ENCODE results near the gene SCN3A. TPM values are rescaled to one million over a fixed set of nuclear protein-coding genes. Genes with fewer than 3 reads are reported as not detected.

Gene SCN3A
- 0.95 TPM for total RNA-seq
- long read RNA-seq = 0 reads

DNA sequence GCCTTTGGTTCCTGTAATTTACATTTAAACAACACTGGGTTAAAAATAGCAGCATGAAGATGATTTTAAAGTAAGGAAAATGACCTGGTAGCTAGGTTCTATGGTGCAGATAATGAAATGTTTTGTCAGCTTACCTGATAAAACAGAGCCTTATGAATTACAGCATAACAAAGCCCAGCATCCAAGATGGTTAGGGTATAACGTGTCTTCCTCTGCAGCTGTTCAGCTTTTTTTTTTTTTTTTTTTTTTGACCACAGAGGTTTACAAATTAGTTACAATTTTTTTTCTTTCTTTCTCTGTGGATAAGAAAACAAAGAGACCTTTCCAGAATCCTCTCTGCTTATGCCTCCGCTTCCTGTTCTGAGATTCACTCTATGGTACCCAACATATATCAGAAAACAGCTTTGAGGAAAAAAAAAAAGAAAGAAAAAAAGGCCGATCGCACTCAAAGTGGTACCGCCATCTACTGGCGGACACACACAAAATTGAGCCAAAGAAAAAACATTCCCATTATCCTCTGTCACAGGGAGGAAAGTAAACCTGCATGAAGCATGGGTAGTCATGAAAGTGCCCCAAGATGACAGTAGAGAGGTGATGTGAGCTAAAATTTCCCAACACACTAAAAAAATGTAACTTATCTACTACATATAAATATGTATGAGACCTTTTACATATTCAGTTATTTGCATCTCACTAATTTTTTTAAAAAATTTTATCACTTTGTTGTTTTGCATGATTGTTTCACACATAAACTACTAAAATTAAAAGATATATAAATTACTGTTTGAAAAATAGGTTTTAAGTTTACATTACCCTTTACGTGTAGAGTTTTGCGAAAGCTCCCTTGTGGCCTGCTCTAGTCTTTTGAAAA lies at the start of gene SCN3A:
TSS of gene SCN3A (minus strand) at position 362 of the 871 bp plus-strand sequence. CDS start 27,656 bp downstream, outside the sequence.
- intact Hi-C loops (cut with DNase I) = loop anchor here (2.0 kb wide), 1 partner anchor 187 kb away; no protein-coding TSS in a partner anchor
- DNase-seq (ENCODE audit: missing footprints) (no peak), ATAC-seq (no peak)

GRCh38 chr2:165253178-165253577 lies 49.3 kb upstream of the SCN3A start:
- ATAC-seq (no peak), DNase-seq (ENCODE audit: missing footprints) (no peak)
- intact Hi-C loops (cut with DNase I) = no loop called here

GRCh38 chr2:165251366-165251765 lies 47.5 kb upstream of the SCN3A start:
- intact Hi-C loops (cut with DNase I) = no loop called here
- DNase-seq (ENCODE audit: missing footprints) (no peak), ATAC-seq (no peak)

GRCh38 chr2:165248238-165248637 lies 44.4 kb upstream of the SCN3A start:
- DNase-seq (ENCODE audit: missing footprints) (no peak), ATAC-seq (no peak)
- intact Hi-C loops (cut with DNase I) = no loop called here

GRCh38 chr2:165245081-165245793 lies 41.4 kb upstream of the SCN3A start:
- intact Hi-C loops (cut with DNase I) = no loop called here
- ATAC-seq (no peak), DNase-seq (ENCODE audit: missing footprints) (no peak)

DNA sequence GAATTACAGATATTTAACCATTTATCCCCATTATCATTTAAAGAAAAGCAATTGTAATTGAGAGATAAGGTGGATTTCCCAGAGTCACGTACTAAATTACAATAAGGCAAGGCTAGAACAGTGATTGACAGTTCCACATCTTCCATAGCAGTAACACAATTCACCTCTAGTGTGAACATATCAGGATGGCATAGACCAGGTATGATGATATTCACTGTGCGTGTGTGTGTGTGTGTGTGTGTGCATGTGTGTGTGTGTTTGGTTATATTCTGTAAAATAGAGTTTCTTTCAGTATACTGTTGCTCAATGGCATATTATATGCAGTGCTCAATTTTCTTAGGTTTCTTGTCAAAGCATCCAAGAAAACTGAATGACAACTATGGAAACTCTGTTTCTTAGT lies 37.1 kb upstream of the SCN3A start:
- DNase-seq (ENCODE audit: missing footprints) (no peak), ATAC-seq (no peak)
- intact Hi-C loops (cut with DNase I) = no loop called here

DNA sequence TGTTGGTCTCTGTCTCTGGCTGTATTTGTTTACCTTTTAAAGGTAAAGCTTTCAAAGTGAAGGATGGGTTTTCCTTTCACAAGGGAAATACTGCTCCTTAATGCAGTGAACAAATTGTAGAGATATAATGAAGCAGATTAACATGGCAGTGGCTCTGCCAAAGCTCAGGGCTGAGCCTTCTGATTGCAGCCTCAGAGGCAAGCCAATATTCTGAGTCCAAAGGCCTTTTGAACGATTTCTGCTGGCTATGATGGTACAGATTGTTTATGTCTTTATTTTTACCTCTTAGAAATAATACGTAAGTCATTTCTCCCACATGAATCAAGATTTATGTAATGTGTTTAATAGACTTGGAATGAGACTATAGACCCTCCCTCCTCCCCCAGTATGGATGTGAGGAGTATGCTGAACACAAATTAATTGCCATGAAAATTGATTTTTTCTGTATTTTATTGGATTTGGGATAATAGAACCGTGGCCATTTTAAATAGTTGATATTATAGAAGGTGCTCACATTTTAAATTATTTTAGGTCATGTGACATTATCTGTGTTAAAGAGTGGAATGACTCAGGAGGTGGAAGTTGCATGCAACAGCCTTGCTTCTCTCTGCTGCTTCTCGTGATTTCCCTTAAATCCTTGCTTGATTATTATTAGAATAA lies 36.1 kb upstream of the SCN3A start:
- intact Hi-C loops (cut with DNase I) = loop anchor here (1.0 kb wide), 1 partner anchor 53 kb away; no protein-coding TSS in a partner anchor
- DNase-seq (ENCODE audit: missing footprints) = no peak
- ATAC-seq = no peak

DNA sequence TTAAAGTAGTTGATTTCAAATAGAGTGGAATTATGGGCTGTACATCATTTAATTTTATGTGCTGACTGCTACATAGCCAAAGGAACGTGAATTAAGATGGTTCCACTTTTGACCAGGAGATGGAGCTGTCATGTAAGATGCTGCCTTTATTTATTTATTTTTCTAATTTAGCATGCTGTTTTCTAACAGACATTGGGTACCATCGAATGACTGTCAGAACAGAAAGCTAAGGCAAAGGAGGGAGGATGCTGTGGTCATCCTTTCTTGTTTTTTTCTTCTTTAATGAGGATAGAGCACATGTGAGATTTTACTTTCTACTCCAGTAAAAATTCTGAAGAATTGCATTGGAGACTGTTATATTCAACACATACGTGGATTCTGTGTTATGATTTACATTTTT lies 35.4 kb upstream of the SCN3A start, which contains the start of gene SCN2A:
TSS of gene SCN2A (plus strand) at position 185 of the 400 bp plus-strand sequence. CDS start 56,410 bp downstream, outside the sequence.
- intact Hi-C loops (cut with DNase I) = loop anchor here (1.0 kb wide), 1 partner anchor 54 kb away; no protein-coding TSS in a partner anchor
- no peak for DNase-seq (ENCODE audit: missing footprints)
- ATAC-seq = no peak

DNA sequence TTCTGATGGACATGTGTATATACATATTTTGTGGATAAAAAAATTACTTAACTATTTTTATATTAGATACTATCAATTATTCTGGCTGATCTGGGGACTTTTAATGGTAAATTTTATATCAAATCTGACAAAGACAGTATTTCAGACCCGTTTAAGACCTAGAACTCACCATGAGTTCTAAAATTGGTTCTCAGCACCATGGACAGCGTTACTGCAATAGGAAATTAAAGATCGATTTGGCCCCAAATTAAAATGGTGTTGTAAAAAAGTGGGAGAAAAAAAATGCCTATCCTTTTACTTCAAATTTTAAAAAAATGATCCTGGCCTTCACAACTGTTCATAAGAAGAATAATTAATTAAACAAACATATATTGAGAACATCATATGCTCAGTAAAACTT lies 34.4 kb upstream of the SCN3A start:
- no peak for DNase-seq (ENCODE audit: missing footprints)
- ATAC-seq = no peak
- intact Hi-C loops (cut with DNase I) = no loop called here

DNA sequence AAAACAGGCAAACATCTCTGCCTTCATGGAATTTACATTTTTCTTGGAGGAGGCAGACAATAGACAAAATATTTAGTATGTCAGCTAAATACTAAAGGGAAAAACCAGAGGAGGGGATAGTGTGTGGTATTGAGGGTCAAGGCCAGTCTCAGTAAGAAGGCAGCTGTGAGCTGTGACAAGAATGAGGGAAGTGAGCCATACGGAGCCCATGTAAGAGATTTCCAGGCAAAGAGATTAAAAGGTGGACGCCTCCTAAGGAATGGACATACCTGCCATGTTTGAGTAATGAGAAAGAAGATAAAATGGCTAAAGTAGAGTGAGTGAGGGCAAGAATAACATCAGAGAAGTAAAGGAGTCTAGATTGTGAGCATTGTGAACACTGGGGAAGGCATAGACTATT lies 33.2 kb upstream of the SCN3A start:
- no peak for DNase-seq (ENCODE audit: missing footprints)
- intact Hi-C loops (cut with DNase I) = no loop called here
- ATAC-seq = no peak

DNA sequence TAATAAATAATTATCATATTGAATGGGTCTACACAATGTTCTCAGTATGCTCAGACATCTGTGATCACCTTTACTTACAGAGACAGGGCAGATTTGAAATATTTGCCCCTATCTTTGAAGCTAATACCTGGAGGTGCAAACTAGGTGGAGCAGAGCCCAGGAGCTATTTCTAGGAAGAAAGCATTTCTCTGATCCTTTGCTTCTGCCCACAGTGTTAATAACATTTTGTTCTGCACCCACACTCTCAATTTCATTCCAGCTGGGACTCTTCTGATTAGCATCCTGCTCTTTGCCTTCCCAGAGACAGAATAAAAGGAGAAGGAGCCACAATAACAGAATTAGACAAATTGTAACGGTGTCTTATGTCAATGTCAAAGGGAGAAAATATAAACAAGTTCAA lies 23.7 kb upstream of the SCN3A start:
- DNase-seq (ENCODE audit: missing footprints) (no peak), ATAC-seq (no peak)
- intact Hi-C loops (cut with DNase I) = no loop called here

- no peak for ATAC-seq
- intact Hi-C loops (cut with DNase I) = no loop called here
- no peak for DNase-seq (ENCODE audit: missing footprints)
Observed at GRCh38 chr2:165224941-165225340, 21.1 kb upstream of the SCN3A start.

- ATAC-seq (no peak), DNase-seq (ENCODE audit: missing footprints) (no peak)
- intact Hi-C loops (cut with DNase I) = no loop called here
Observed at GRCh38 chr2:165219481-165219880, 15.6 kb upstream of the SCN3A start.

- DNase-seq (ENCODE audit: missing footprints) (no peak), ATAC-seq (no peak)
- intact Hi-C loops (cut with DNase I) = no loop called here
Observed at GRCh38 chr2:165214093-165214492, 10.2 kb upstream of the SCN3A start.

GRCh38 chr2:165208094-165208493 lies 4.2 kb upstream of the SCN3A start:
- DNase-seq (ENCODE audit: missing footprints) (no peak), ATAC-seq (no peak)
- intact Hi-C loops (cut with DNase I) = no loop called here

DNA sequence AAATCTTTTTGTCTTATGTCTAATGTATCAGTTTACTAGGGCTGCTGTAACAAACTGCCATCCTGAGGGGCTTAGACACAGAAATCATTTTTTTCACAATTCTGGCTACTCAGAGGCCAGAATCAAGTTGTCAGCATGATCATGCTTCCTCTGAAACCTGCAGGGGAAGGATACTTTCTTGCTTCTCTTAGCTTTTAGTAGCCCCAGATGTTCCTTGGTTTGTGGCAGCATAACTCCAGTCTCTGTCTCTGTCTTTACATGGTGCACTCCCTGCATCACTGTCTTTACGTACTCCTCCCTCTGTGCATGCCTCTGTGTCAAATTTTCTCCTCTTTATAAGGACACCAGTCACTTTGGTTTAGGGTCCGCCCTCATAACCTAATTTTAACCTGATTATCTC lies 2.0 kb upstream of the SCN3A start:
- intact Hi-C loops (cut with DNase I) = no loop called here
- ATAC-seq (no peak), DNase-seq (ENCODE audit: missing footprints) (no peak)

DNA sequence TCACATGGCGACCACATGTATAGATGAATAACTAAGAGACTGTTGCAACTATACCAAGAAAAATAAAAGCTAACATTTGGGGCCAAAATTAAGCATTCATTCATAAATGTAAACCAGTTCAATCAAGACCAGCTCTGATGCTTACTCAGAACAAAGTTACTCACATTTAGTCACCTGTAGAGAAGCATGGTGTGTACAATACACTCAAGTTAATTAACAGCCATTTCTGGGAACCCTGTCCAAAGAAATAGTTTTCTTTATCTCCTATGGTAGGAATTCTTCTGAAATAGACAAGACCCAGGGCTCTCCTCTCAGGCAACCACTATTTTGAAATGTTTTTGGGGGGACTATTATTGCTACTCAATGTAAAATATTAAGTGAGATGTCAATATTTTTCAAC lies 1.6 kb downstream of the SCN3A start:
- no peak for ATAC-seq
- intact Hi-C loops (cut with DNase I) = loop anchor here (1.0 to 2.0 kb wide), 2 partner anchors 23 to 185 kb away; no protein-coding TSS in a partner anchor
- DNase-seq (ENCODE audit: missing footprints) = no peak

GRCh38 chr2:165198181-165198580 lies 5.7 kb downstream of the SCN3A start:
- intact Hi-C loops (cut with DNase I) = no loop called here
- no peak for ATAC-seq
- DNase-seq (ENCODE audit: missing footprints) = no peak

GRCh38 chr2:165197346-165197745 lies 6.5 kb downstream of the SCN3A start:
- ATAC-seq (no peak), DNase-seq (ENCODE audit: missing footprints) (no peak)
- intact Hi-C loops (cut with DNase I) = no loop called here

Data from Right ventricle myocardium inferior (tissue), 1 donor.